Adrenal gland (tissue), 12 donors: ENCODE measurements around the gene MMP23B. TPM values are rescaled to one million over a fixed set of nuclear protein-coding genes. Genes with fewer than 3 reads are reported as not detected.
"Not testable (repeated sequence)": the region's sequence is repeated elsewhere in the genome, so short reads cannot be mapped to it uniquely, and the experiment has no call there.

Experiments
- DNase-seq, 7 donors: peaks; one replicate each; pipeline ENCODE4 v3.0.0-alpha.2; 2019 to 2020
- H3K27ac ChIP-seq, 5 donors: fragments of 200-600 bp; sonication (generic) in 4 of 5; 1 replicate in 3 of 5; 2 replicates in 2 of 5; pipeline versions ENCODE4 v1.5.1 to v1.8.0; 2016 to 2020; ENCODE audit warnings: mild to moderate bottlenecking in 1 of 5
- H3K27me3 ChIP-seq: fragments of 200-600 bp; 2 replicates; pipeline ENCODE4 v1.8.0; 2021
- H3K36me3 ChIP-seq, 2 donors: fragments of 200-600 bp; replicated peaks in 1 of 2; 1 replicate in 1 of 2; 2 replicates in 1 of 2; pipeline versions ENCODE4 v1.5.1 to v1.8.0; 2018 to 2022
- H3K4me1 ChIP-seq, 2 donors: fragments of 200-600 bp; replicated peaks in 1 of 2; 1 replicate in 1 of 2; 2 replicates in 1 of 2; pipeline versions ENCODE4 v1.5.1 to v1.8.0; 2018 to 2021
- H3K4me3 ChIP-seq, 4 donors: fragments of 200-600 bp; sonication (generic) in 3 of 4; one replicate each; pipeline ENCODE4 v1.5.1; 2016 to 2018
- H3K9me3 ChIP-seq, 3 donors: fragments of 200-600 bp; sonication (generic) in 1 of 3; replicated peaks in 1 of 3; 1 replicate in 2 of 3; 2 replicates in 1 of 3; pipeline versions ENCODE4 v1.5.1 to v1.8.0; 2016 to 2021
- POLR2A ChIP-seq, 2 donors: fragments of 450-650 bp; IDR thresholded peaks; one replicate each; pipeline ENCODE4 v1.6.1; 2017; ENCODE audit warnings: antibody characterized with exemption in 2 of 2, mild to moderate bottlenecking in 2 of 2, moderate library complexity in 1 of 2
- WGBS, 4 donors: extraction: QIAGEN DNeasy Blood & Tissue Kit in 2 of 4; methylation state at CpG; one replicate each; pipeline versions ENCODE4 v1.1.5 to v1.1.7; 2013 to 2017; 5-methylcytosine and 5-hydroxymethylcytosine counted together
- intact Hi-C, 2 donors: fragments of 100-400 bp; cut with DNase I; formaldehyde crosslinking; loops; one replicate each; pipeline versions ENCODE4 v1.14.1 to v1.15.0; 2022 to 2023
- polyA plus RNA-seq, 3 donors: library from polyadenylated mRNA; stranded (reverse); fragments of 200-250 nt in 2 of 3; fragments of 350-450 nt in 1 of 3; fragmentation: Illumina TruSeq in 1 of 3; extraction: RNeasy Lipid Tissue Mini Kit (QIAGEN cat#74804) in 1 of 3; gene quantifications; one replicate each; pipeline ENCODE4 v1.2.3, GENCODE V29; 2013 to 2014
- total RNA-seq, 9 donors: library from RNA; depleted of rRNA in 4 of 9; stranded (reverse); fragments of >200 nt in 4 of 9; fragments of 120-200 nt in 1 of 9; fragmentation: NEBNext Ultra II Directional in 1 of 9; extraction: Animal tissue kit (Norgen Biotek cat#: 25700) in 1 of 9; gene quantifications; one replicate each; pipeline versions ENCODE4 v1.1.0 to v1.2.4, GENCODE V29; 2013 to 2023
- TF ChIP-seq, protein P1 (sequence below), 6 experiments: fragments of 450-650 bp in 4 of 6; fragments of 200-600 bp in 2 of 6; sonication (generic) in 1 of 6; IDR thresholded peaks; 1 replicate in 5 of 6; 2 replicates in 1 of 6; pipeline versions ENCODE4 v1.5.1 to v1.8.0; 2016 to 2021; ENCODE audit warnings: antibody characterized with exemption in 6 of 6, mild to moderate bottlenecking in 2 of 6, moderate library complexity in 1 of 6
- donor health status: healthy with polysubstance abuse.
- donor health status: Bipolar disorder and iron deficiency.
- donor health status: DM: yes; HTN: yes; CAD: no.
- donor health status: DM: no; HTN: no; CAD: no.
- donor health status: DM: no; HTN: no; CAD: no.
- donor health status: DM: yes; HTN: yes; CAD: no.

MMP23B gene
- total and polyA plus RNA-seq, 12 donors: 1.6 to 28.0 (median 9.8) TPM; not detected in 1

DNA sequence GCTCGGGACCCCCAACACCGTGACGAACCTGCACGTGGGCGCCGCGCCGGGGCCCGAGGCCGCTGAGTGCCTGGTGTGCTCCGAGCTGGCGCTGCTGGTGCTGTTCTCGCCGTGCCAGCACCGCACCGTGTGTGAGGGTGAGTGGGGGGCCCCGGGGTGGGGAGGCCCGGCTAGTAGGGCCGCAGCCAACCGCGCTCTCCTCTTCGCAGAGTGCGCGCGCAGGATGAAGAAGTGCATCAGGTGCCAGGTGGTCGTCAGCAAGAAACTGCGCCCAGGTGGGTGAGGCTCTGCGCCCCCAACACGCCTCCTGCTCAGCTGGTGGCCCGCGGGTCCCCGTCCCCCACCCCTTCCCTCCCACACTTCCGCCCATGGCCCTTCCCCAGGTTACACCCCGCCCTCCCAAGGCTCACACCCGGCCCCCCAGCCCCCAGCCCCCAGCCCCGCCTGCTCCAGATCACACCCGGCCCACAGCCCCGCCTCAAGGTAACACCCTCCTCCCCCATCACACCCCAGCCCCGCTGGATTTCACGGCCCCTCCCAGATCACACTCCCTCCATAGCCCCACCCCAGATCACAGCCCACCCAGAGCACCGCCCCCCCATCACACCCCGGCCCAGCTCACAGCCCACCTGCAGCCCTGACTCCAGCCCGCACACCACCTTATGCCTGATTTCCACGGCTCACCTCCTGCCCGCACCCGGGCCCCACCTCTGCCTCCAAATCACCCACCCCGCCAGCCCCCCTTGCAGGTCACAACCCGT, 2.4 kb upstream of the MMP23B start:
- Histone ChIP-seq H3K4me1 (peaks cover 0 to 5% of the 10 kb centered on the region in 2 donors), H3K36me3 (peaks cover 0 to 12% of the 10 kb centered on the region in 2 donors), H3K27ac (peak overlapping the region in 1 of 5 donors; percentile 85), H3K4me3 (no peak overlapping the region), H3K27me3 (peaks cover 7% of the 10 kb centered on the region), H3K9me3 (no peaks in the 10 kb centered on the region)
- DNase-seq: peak in 3 of 7 donors; percentile 27 to 30 (median 29)
- intact Hi-C loops: no loop called here
- 64 to 85% (median 73%) methylated on average over 8 to 48 of the region's 48 CpGs for WGBS, 4 donors
- TF ChIP-seq, protein P1, sequence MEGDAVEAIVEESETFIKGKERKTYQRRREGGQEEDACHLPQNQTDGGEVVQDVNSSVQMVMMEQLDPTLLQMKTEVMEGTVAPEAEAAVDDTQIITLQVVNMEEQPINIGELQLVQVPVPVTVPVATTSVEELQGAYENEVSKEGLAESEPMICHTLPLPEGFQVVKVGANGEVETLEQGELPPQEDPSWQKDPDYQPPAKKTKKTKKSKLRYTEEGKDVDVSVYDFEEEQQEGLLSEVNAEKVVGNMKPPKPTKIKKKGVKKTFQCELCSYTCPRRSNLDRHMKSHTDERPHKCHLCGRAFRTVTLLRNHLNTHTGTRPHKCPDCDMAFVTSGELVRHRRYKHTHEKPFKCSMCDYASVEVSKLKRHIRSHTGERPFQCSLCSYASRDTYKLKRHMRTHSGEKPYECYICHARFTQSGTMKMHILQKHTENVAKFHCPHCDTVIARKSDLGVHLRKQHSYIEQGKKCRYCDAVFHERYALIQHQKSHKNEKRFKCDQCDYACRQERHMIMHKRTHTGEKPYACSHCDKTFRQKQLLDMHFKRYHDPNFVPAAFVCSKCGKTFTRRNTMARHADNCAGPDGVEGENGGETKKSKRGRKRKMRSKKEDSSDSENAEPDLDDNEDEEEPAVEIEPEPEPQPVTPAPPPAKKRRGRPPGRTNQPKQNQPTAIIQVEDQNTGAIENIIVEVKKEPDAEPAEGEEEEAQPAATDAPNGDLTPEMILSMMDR (IDR thresholded peaks at IDR 0.05): no peak
- TF ChIP-seq POLR2A (IDR thresholded peaks at IDR 0.05): no peak

DNA sequence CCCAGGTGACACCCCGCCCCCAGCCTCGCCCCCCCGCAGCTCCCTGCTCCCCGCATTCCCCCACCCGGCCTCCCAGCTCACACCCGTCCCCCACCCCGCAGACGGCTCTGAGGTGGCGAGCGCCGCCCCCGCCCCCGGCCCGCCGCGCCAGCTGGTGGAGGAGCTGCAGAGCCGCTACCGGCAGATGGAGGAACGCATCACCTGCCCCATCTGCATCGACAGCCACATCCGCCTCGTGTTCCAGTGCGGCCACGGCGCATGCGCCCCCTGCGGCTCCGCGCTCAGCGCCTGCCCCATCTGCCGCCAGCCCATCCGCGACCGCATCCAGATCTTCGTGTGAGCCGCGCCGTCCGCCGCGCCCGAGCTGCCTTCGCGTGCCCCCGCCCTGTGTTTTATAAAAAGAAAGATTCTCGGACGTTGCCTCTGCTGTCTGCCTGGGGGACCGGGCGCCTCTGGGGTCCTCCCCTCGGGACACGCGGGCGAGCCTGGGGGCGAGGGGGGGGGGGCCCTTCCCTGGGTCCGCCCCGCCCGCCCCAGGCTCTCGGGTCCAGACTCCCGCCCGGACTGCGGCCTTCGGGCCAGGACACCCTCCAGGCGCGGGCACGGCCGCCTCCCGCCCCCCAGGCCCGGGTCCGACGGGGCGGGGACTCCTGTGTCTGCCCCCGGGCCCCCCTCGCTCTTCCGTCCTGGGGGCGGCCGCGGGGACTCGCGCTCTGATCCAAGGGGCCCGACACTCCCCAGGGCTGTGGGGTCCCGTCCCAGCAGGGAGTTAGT, 1.6 kb upstream of the MMP23B start:
- WGBS, 4 donors: 33 to 45% (median 43%) methylated on average over 15 to 78 of the region's 81 CpGs; no CpG with 5 or more reads in 1 of the 4 donors
- peak overlapping the region in 1 of 4 donors; percentile 19 for H3K4me3 ChIP-seq
- no peak for TF ChIP-seq POLR2A (IDR thresholded peaks at IDR 0.05)
- TF ChIP-seq, protein P1 (IDR thresholded peaks at IDR 0.05): no peak
- H3K36me3 ChIP-seq: peaks cover 0 to 12% of the 10 kb centered on the region in 2 donors
- peak overlapping the region in 3 of 5 donors; percentile 10 to 85 (median 79) for H3K27ac ChIP-seq
- peaks cover 7% of the 10 kb centered on the region for H3K27me3 ChIP-seq
- H3K9me3 ChIP-seq: no peaks in the 10 kb centered on the region
- peaks cover 0 to 5% of the 10 kb centered on the region in 2 donors for H3K4me1 ChIP-seq
- peak; percentile 43 to 80 (median 55) for DNase-seq
- intact Hi-C loops: no loop called here

- H3K27me3 ChIP-seq: peaks cover 7% of the 10 kb centered on the region
- peaks cover 0 to 12% of the 10 kb centered on the region in 2 donors for H3K36me3 ChIP-seq
- DNase-seq: peak in 4 of 7 donors; percentile 55 to 74 (median 64)
- peak overlapping the region in 4 of 5 donors; percentile 10 to 85 (median 49) for H3K27ac ChIP-seq
- 9 to 41% (median 15%) methylated on average over 5 to 76 of the region's 79 CpGs for WGBS, 4 donors
- no peak for TF ChIP-seq POLR2A (IDR thresholded peaks at IDR 0.05)
- TF ChIP-seq, protein P1 (IDR thresholded peaks at IDR 0.05): no peak
- intact Hi-C loops: no loop called here
- H3K4me3 ChIP-seq: peak overlapping the region in 1 of 4 donors; percentile 19
- H3K4me1 ChIP-seq: peaks cover 0 to 5% of the 10 kb centered on the region in 2 donors
- H3K9me3 ChIP-seq: no peaks in the 10 kb centered on the region
Observed at GRCh38 chr1:1630965-1631781, 800 bp upstream of the MMP23B start.

DNA sequence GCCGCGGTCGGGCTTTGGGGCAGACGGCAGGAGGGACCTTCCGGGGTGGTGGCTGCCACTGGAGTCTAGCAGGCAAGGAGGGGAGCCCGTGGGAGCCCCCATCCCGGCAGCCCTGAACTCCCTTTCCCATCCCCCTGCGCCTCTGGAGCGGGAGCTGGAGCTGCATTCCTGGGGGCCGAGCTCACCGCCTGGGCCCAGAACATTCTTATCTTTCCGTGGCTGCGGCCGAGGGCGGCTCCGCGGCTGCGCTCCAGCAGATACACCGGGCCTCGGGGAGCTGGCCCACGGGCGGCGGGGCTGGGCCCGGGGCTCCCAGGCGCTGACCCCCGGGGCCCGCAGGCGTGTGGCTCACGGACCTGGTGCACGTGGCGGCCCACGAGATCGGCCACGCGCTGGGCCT, 1.4 kb downstream of the MMP23B start:
- H3K9me3 ChIP-seq, H3K27me3 ChIP-seq, H3K27ac ChIP-seq, H3K4me3 ChIP-seq, H3K4me1 ChIP-seq, DNase-seq, intact Hi-C loops: not testable (repeated sequence)
- peaks cover 0 to 15% of the 10 kb centered on the region in 2 donors for H3K36me3 ChIP-seq
- WGBS, 4 donors: no CpG with 5 or more reads among the region's 35 CpGs

GRCh38 chr1:1634613-1635012, 2.6 kb downstream of the MMP23B start:
- intact Hi-C loops, H3K9me3 ChIP-seq, H3K4me1 ChIP-seq, H3K27ac ChIP-seq, H3K4me3 ChIP-seq, H3K27me3 ChIP-seq: not testable (repeated sequence)
- peak in 2 of 7 donors; percentile 7 to 13 for DNase-seq
- peaks cover 0 to 11% of the 10 kb centered on the region in 2 donors for H3K36me3 ChIP-seq
- WGBS, 4 donors: 88 to 100% (median 92%) methylated on average over 2 to 10 of the region's 13 CpGs

DNA sequence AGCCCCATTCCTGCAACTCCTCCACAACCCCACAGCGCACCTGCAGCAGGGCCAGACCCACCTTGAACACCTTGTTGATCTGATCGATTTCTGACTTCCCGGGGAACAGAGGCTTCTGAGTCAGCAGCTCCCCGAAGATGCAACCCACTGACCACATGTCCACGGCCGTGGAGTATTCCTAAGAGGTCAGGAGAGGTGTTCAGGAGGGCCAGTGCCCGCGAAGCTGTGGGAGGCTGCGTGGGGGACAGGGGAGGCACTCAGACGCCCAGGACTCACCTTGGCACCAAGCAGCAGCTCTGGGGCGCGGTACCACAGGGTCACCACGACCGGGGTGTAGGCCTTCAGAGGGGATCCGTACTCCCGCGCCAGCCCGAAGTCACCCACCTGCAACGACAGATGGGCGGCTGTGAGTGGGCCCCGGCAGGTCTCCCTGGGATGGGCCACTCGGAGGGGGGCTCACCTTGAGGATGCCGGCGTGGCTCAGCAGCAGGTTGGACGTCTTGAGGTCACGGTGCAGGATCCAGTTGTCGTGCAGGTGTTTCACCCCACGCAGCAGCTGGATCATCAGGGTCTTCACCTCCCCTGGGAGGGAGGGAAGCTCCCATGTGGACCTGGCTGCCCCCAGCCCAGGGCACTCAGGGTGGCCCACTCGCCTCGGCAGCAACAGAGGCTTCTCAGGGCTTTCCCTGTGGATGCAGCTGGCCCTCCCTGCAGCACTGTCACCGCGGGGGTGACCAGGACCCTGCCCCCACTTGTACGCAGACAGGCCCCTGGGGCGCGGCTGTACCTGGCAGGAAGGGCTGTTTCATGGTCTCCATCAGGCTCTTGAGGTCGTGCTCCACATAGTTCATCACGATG, 4.9 kb downstream of the MMP23B start:
- H3K36me3 ChIP-seq: peaks cover 0 to 11% of the 10 kb centered on the region in 2 donors
- H3K4me3 ChIP-seq, H3K27ac ChIP-seq, intact Hi-C loops, H3K27me3 ChIP-seq, H3K4me1 ChIP-seq, H3K9me3 ChIP-seq: not testable (repeated sequence)
- 92 to 100% (median 94%) methylated on average over 5 to 37 of the region's 37 CpGs for WGBS, 4 donors
- DNase-seq: peak in 2 of 7 donors; percentile 6 to 19
